A549 (cell line): ENCODE measurements around the gene DDR2.

ENCODE experiments used
- CEBPB ChIP-seq, 2 experiments: fragments of >200 bp in 1 of 2; sonication (Bioruptor Twin) in 1 of 2; formaldehyde crosslinking in 1 of 2; IDR thresholded peaks; 2 replicates each; pipeline ENCODE4 v1.6.1; 2012 to 2016
- EHF ChIP-seq: fragments of 250-450 bp; sonication (Bioruptor Pico); IDR thresholded peaks from 2 replicates; pipeline ENCODE4 v1.5.0; 2020; ENCODE audit warnings: mild to moderate bottlenecking
- GATA3 ChIP-seq: IDR thresholded peaks from 2 replicates; pipeline ENCODE4 v1.6.1; 2012; ENCODE audit warnings: borderline replicate concordance
- HMGXB4 ChIP-seq: fragments of 250-450 bp; sonication (Bioruptor Pico); IDR thresholded peaks from 2 replicates; pipeline ENCODE4 v1.5.0; 2021; ENCODE audit warnings: mild to moderate bottlenecking, moderate library complexity, borderline replicate concordance
- KDM1A ChIP-seq: fragments of 200-600 bp; sonication (generic); IDR thresholded peaks from 2 replicates; pipeline ENCODE4 v1.6.1; 2016; ENCODE audit warnings: low read depth, mild to moderate bottlenecking
- MYC ChIP-seq: IDR thresholded peaks from 2 replicates; pipeline ENCODE4 v1.6.1; 2012; ENCODE audit warnings: mild to moderate bottlenecking, inconsistent platforms, low read length, improper control_type of control experiment, borderline replicate concordance
- POLR2A ChIP-seq: IDR thresholded peaks from 2 replicates; pipeline ENCODE4 v1.6.1; 2012; ENCODE audit warnings: mild to moderate bottlenecking, low read length
- REST ChIP-seq: fragments of 200-600 bp; sonication (generic); IDR thresholded peaks from 2 replicates; pipeline ENCODE4 v1.6.1; 2016; ENCODE audit warnings: antibody characterized with exemption, mild to moderate bottlenecking, moderate library complexity
- RFX5 ChIP-seq: fragments of 450-650 bp; IDR thresholded peaks from 2 replicates; pipeline ENCODE4 v1.7.1; 2014; ENCODE audit warnings: antibody characterized with exemption, mild to moderate bottlenecking, moderate library complexity
- TP53 ChIP-seq: fragments of 250-450 bp; sonication (Bioruptor Pico); IDR thresholded peaks from 2 replicates; pipeline ENCODE4 v1.5.0; 2021; ENCODE audit warnings: mild to moderate bottlenecking, moderate library complexity
- TF ChIP-seq, protein P1 (sequence below): fragments of >200 bp; sonication (Bioruptor Twin); formaldehyde crosslinking; IDR thresholded peaks from 3 replicates; pipeline ENCODE4 v1.5.1; 2016

- TF ChIP-seq, protein P1, sequence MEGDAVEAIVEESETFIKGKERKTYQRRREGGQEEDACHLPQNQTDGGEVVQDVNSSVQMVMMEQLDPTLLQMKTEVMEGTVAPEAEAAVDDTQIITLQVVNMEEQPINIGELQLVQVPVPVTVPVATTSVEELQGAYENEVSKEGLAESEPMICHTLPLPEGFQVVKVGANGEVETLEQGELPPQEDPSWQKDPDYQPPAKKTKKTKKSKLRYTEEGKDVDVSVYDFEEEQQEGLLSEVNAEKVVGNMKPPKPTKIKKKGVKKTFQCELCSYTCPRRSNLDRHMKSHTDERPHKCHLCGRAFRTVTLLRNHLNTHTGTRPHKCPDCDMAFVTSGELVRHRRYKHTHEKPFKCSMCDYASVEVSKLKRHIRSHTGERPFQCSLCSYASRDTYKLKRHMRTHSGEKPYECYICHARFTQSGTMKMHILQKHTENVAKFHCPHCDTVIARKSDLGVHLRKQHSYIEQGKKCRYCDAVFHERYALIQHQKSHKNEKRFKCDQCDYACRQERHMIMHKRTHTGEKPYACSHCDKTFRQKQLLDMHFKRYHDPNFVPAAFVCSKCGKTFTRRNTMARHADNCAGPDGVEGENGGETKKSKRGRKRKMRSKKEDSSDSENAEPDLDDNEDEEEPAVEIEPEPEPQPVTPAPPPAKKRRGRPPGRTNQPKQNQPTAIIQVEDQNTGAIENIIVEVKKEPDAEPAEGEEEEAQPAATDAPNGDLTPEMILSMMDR = no peak
- TF ChIP-seq GATA3 = no peak
- TF ChIP-seq RFX5 = no peak
- no peak for TF ChIP-seq REST
- TF ChIP-seq CEBPB (IDR thresholded peaks at IDR 0.05) = no peak
- TF ChIP-seq POLR2A = no peak
- no peak for TF ChIP-seq TP53
- TF ChIP-seq KDM1A = no peak
- TF ChIP-seq EHF (CRISPR knock-in tag) = no peak
- TF ChIP-seq MYC = no peak
- no peak for TF ChIP-seq HMGXB4
Measured at GRCh38 chr1:162644986-162645314, 12.7 kb downstream of the DDR2 start.
